Fibroblast of lung (primary cell): Measurements from ENCODE around the gene XYLT1. TPM values are rescaled to one million over a fixed set of nuclear protein-coding genes. Genes with fewer than 3 reads are reported as not detected.

Experiments used
- DNase-seq, 2 donors: peaks; one replicate each; pipeline versions ENCODE4 v3.0.0 to v3.0.0-alpha.2; 2010; ENCODE audit warnings: low read depth in 2 of 2
- H2AFZ ChIP-seq: 2 replicates; pipeline ENCODE4 v1.5.1; 2012; ENCODE audit warnings: low read length, control low read depth, inconsistent platforms
- H3K27ac ChIP-seq: 2 replicates; pipeline ENCODE4 v1.5.1; 2011; ENCODE audit warnings: low read length, control low read depth; ENCODE audit not compliant: insufficient read depth
- H3K27me3 ChIP-seq: 2 replicates; pipeline ENCODE4 v1.5.1; 2011; ENCODE audit warnings: mild to moderate bottlenecking, low read length; ENCODE audit not compliant: control insufficient read depth, insufficient read depth
- H3K36me3 ChIP-seq: 2 replicates; pipeline ENCODE4 v1.5.1; 2011; ENCODE audit warnings: low read length; ENCODE audit not compliant: control insufficient read depth, insufficient read depth
- H3K4me1 ChIP-seq: 2 replicates; pipeline ENCODE4 v1.5.1; 2011; ENCODE audit warnings: low read length; ENCODE audit not compliant: control insufficient read depth, insufficient read depth; ENCODE audit errors: extremely low read depth
- H3K4me2 ChIP-seq: 2 replicates; pipeline ENCODE4 v1.5.1; 2011; ENCODE audit warnings: low read length, control low read depth; ENCODE audit not compliant: insufficient read depth; ENCODE audit errors: extremely low read depth
- H3K4me3 ChIP-seq, 4 experiments: fragments of 200-600 bp in 1 of 4; sonication (generic) in 1 of 4; replicated peaks in 1 of 4; 2 replicates each; pipeline ENCODE4 v1.5.1; 2011 to 2016; ENCODE audit warnings: low read length in 4 of 4, low read depth in 3 of 4, mild to moderate bottlenecking in 3 of 4, control low read depth in 2 of 4, inconsistent platforms in 1 of 4, mixed read lengths in 1 of 4; ENCODE audit not compliant: insufficient read depth in 1 of 4; ENCODE audit errors: control extremely low read depth in 1 of 4
- H3K79me2 ChIP-seq: 2 replicates; pipeline ENCODE4 v1.5.1; 2012; ENCODE audit warnings: mild to moderate bottlenecking, low read length, inconsistent platforms; ENCODE audit not compliant: control insufficient read depth, insufficient read depth
- H3K9ac ChIP-seq: 2 replicates; pipeline ENCODE4 v1.5.1; 2011; ENCODE audit warnings: mild to moderate bottlenecking, low read length, control low read depth; ENCODE audit not compliant: insufficient read depth
- H3K9me3 ChIP-seq: 2 replicates; pipeline ENCODE4 v1.5.1; 2012; ENCODE audit warnings: low read depth, low read length; ENCODE audit not compliant: control insufficient read depth, insufficient read depth
- H4K20me1 ChIP-seq: 2 replicates; pipeline ENCODE4 v1.5.1; 2011; ENCODE audit warnings: low read length; ENCODE audit not compliant: control insufficient read depth, insufficient read depth; ENCODE audit errors: extremely low read depth
- EZH2 ChIP-seq: IDR thresholded peaks from 2 replicates; pipeline ENCODE4 v1.5.1; 2012; ENCODE audit warnings: low read length, control low read depth, mild to moderate bottlenecking; ENCODE audit errors: missing control alignments
- polyA plus RNA-seq, 2 donors: library from polyadenylated mRNA; depleted of rRNA in 1 of 2; stranded (reverse) in 1 of 2; unstranded in 1 of 2; fragments of >200 nt; gene quantifications; 2 replicates each; pipeline ENCODE4 v1.2.1, GENCODE V29; 2011 to 2012; ENCODE audit warnings: missing spikeins in 1 of 2
- total RNA-seq: library from RNA; depleted of rRNA; stranded (reverse); fragments of >200 nt; gene quantifications from 2 replicates; pipeline ENCODE4 v1.2.1, GENCODE V29; 2014
- TF ChIP-seq, protein P1 (sequence below), 2 donors: IDR thresholded peaks in 1 of 2; conservative IDR thresholded peaks in 1 of 2; 1 replicate in 1 of 2; 2 replicates in 1 of 2; pipeline ENCODE4 v1.5.1; 2011 to 2012; ENCODE audit warnings: low read length in 2 of 2, control low read depth in 1 of 2, inconsistent platforms in 1 of 2, low read depth in 1 of 2, mild to moderate bottlenecking in 1 of 2

The XYLT1 gene
- total and polyA plus RNA-seq, 2 donors (not counting 1 experiment from before 2014, with no cell fraction given), result 9.3 to 21.8 TPM

DNA sequence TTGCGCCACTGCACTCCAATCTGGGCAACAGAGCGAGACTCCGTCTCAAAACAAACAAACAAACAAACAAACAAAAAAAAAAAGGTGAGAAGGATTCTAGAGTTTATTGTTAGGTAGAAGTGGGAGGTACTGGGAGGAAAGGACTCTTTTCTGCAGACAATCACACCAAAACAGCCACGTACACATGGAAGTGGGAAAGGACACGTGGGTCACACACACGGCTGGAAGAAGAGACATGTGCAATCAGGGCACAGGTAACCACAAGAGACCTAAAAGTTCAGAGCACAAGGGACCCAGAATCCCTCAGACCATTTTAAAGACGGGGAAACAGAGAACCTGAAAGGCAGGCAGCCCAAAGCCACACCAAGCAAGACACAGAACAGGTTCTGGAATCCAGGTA lies 20.5 kb downstream of the XYLT1 start:
- Histone ChIP-seq H3K79me2 (no peaks in the 10 kb centered on the region), H3K4me3 (no peak overlapping the region), H3K4me2 (no peak overlapping the region), H3K9me3 (no peaks in the 10 kb centered on the region), H3K4me1 (no peaks in the 10 kb centered on the region), H4K20me1 (no peaks in the 10 kb centered on the region), H3K36me3 (no peaks in the 10 kb centered on the region), H3K9ac (no peak overlapping the region), H2AFZ (no peak overlapping the region), H3K27me3 (no peaks in the 10 kb centered on the region), H3K27ac (no peak overlapping the region)
- TF ChIP-seq EZH2, result no peak
- TF ChIP-seq, protein P1, sequence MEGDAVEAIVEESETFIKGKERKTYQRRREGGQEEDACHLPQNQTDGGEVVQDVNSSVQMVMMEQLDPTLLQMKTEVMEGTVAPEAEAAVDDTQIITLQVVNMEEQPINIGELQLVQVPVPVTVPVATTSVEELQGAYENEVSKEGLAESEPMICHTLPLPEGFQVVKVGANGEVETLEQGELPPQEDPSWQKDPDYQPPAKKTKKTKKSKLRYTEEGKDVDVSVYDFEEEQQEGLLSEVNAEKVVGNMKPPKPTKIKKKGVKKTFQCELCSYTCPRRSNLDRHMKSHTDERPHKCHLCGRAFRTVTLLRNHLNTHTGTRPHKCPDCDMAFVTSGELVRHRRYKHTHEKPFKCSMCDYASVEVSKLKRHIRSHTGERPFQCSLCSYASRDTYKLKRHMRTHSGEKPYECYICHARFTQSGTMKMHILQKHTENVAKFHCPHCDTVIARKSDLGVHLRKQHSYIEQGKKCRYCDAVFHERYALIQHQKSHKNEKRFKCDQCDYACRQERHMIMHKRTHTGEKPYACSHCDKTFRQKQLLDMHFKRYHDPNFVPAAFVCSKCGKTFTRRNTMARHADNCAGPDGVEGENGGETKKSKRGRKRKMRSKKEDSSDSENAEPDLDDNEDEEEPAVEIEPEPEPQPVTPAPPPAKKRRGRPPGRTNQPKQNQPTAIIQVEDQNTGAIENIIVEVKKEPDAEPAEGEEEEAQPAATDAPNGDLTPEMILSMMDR (conservative IDR thresholded peaks at IDR 0.05 in 1 of 2, IDR thresholded peaks at IDR 0.05 in 1 of 2; ENCODE audit: low read depth in 1 of 2, low read length in 2 of 2), result no peak
- no peak for DNase-seq

- H3K27ac ChIP-seq, result no peak overlapping the region
- TF ChIP-seq EZH2, result no peak
- TF ChIP-seq, protein P1 (conservative IDR thresholded peaks at IDR 0.05 in 1 of 2, IDR thresholded peaks at IDR 0.05 in 1 of 2; ENCODE audit: low read depth in 1 of 2, low read length in 2 of 2), result no peak
- H3K4me3 ChIP-seq, result no peak overlapping the region
- no peaks in the 10 kb centered on the region for H3K9me3 ChIP-seq
- H3K4me2 ChIP-seq, result no peak overlapping the region
- H3K9ac ChIP-seq, result no peak overlapping the region
- no peak for DNase-seq
- H2AFZ ChIP-seq, result no peak overlapping the region
- no peaks in the 10 kb centered on the region for H3K79me2 ChIP-seq
- no peaks in the 10 kb centered on the region for H3K4me1 ChIP-seq
- H3K27me3 ChIP-seq, result no peaks in the 10 kb centered on the region
- no peaks in the 10 kb centered on the region for H4K20me1 ChIP-seq
- no peaks in the 10 kb centered on the region for H3K36me3 ChIP-seq
These were observed 21.8 kb downstream of the XYLT1 start for GRCh38 chr16:17448640-17449638.

DNA sequence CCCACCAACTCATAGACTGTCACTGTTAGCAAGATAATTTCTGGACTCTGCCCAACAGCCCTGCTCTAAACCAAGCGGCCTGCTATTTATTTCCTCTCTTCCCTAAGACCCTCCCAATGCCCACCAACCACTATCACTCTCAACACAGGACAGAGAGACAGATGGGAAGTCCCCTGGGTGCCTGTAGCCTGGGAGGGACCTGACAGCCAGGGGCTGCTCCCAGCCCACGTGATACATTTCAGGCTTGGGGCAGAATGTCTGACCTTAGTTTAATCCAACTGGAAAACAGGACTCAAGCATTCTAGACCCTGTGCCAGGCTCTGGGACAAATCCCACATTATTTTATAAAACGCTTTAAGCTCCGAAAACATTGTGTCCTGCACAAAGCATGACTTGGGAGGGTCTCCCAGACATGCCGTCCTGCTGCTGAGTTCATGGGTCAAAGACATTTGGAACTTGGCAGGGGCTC lies 23.6 kb downstream of the XYLT1 start:
- Histone ChIP-seq H3K79me2 (no peaks in the 10 kb centered on the region), H2AFZ (no peak overlapping the region)

More for the DNA sequence above, 23.6 kb downstream of the XYLT1 start:
- no peak for TF ChIP-seq EZH2
- TF ChIP-seq, protein P1 (conservative IDR thresholded peaks at IDR 0.05 in 1 of 2, IDR thresholded peaks at IDR 0.05 in 1 of 2; ENCODE audit: low read depth in 1 of 2, low read length in 2 of 2), result no peak
- H3K27ac ChIP-seq, result no peak overlapping the region
- no peak overlapping the region for H3K4me2 ChIP-seq
- no peaks in the 10 kb centered on the region for H3K27me3 ChIP-seq
- no peaks in the 10 kb centered on the region for H3K36me3 ChIP-seq
- no peaks in the 10 kb centered on the region for H3K4me1 ChIP-seq
- no peak overlapping the region for H3K4me3 ChIP-seq
- no peaks in the 10 kb centered on the region for H3K9me3 ChIP-seq
- no peak for DNase-seq
- no peak overlapping the region for H3K9ac ChIP-seq
- H4K20me1 ChIP-seq, result no peaks in the 10 kb centered on the region
